Smooth muscle cell (in vitro differentiated cells): ENCODE data around the gene CCNT1. TPM values are rescaled to one million over a fixed set of nuclear protein-coding genes. Genes with fewer than 3 reads are reported as not detected.

Experiments used
- DNase-seq: peaks from one replicate; lab custom pipeline; 2025; ENCODE audit not compliant: unreplicated experiment; lab: John Stamatoyannopoulos, UW
- H2AFZ ChIP-seq: fragments of 200-600 bp; sonication (generic); 2 replicates; pipeline ENCODE4 v1.6.0; 2016; ENCODE audit warnings: antibody characterized with exemption, low read depth, mild to moderate bottlenecking
- H3F3A ChIP-seq: fragments of 200-600 bp; sonication (generic); 2 replicates; pipeline ENCODE4 v1.6.0; 2017; ENCODE audit warnings: antibody characterized with exemption, low read depth
- H3K27ac ChIP-seq: fragments of 200-600 bp; sonication (generic); 2 replicates; pipeline ENCODE4 v1.5.1; 2016; ENCODE audit warnings: low read depth, mild to moderate bottlenecking
- H3K27me3 ChIP-seq: fragments of 200-600 bp; sonication (generic); 2 replicates; pipeline ENCODE4 v1.6.1; 2016; ENCODE audit warnings: low read depth, mild to moderate bottlenecking
- H3K36me3 ChIP-seq: fragments of 200-600 bp; sonication (generic); 2 replicates; pipeline ENCODE4 v1.5.1; 2016; ENCODE audit warnings: low read depth
- H3K4me1 ChIP-seq: fragments of 200-600 bp; sonication (generic); 2 replicates; pipeline ENCODE4 v1.5.1; 2016; ENCODE audit warnings: low read depth
- H3K4me2 ChIP-seq: fragments of 200-600 bp; sonication (generic); 2 replicates; pipeline ENCODE4 v1.6.0; 2016; ENCODE audit warnings: mild to moderate bottlenecking
- H3K4me3 ChIP-seq: fragments of 200-600 bp; sonication (generic); 2 replicates; pipeline ENCODE4 v1.5.1; 2016; ENCODE audit warnings: mild to moderate bottlenecking
- H3K79me2 ChIP-seq: fragments of 200-600 bp; sonication (generic); 2 replicates; pipeline ENCODE4 v1.6.0; 2016; ENCODE audit warnings: low read depth, mild to moderate bottlenecking
- H3K9ac ChIP-seq: fragments of 200-600 bp; sonication (generic); 2 replicates; pipeline ENCODE4 v1.6.0; 2016; ENCODE audit warnings: low read depth
- H3K9me3 ChIP-seq: fragments of 200-600 bp; sonication (generic); replicated peaks from 2 replicates; pipeline ENCODE4 v1.5.1; 2016; ENCODE audit warnings: low read depth
- H4K20me1 ChIP-seq: fragments of 200-600 bp; sonication (generic); 2 replicates; pipeline ENCODE4 v1.6.0; 2016; ENCODE audit warnings: low read depth
- WGBS: methylation state at CpG from one replicate; pipeline ENCODE4 v1.1.7; 2016; ENCODE audit warnings: low lambda C conversion rate; 5-methylcytosine and 5-hydroxymethylcytosine counted together
- polyA plus RNA-seq: library from polyadenylated mRNA; unstranded; fragments of >200 nt; fragmentation: Nextera tagmentation; extraction: Ambion mirVana; gene quantifications from 2 replicates; pipeline ENCODE4 v1.2.1, GENCODE V29; 2016
- total RNA-seq: library from RNA; depleted of rRNA; stranded (reverse); fragments of >200 nt; gene quantifications from 2 replicates; pipeline ENCODE4 v1.2.3, GENCODE V29; 2014
- TF ChIP-seq, protein P1 (sequence below): fragments of 200-600 bp; sonication (generic); IDR thresholded peaks from 2 replicates; pipeline ENCODE4 v1.5.1; 2017; ENCODE audit warnings: borderline replicate concordance, mild to moderate bottlenecking, antibody characterized with exemption; ENCODE audit not compliant: insufficient read depth, poor library complexity, severe bottlenecking

Gene CCNT1
- total and polyA plus RNA-seq, 2 experiments from 2014 or later: 8.6 to 38.4 TPM

GRCh38 chr12:48758737-48759136, 42.2 kb upstream of the CCNT1 start:
- no peak for DNase-seq
- H3K4me1 ChIP-seq: no peaks in the 10 kb centered on the region
- TF ChIP-seq, protein P1, sequence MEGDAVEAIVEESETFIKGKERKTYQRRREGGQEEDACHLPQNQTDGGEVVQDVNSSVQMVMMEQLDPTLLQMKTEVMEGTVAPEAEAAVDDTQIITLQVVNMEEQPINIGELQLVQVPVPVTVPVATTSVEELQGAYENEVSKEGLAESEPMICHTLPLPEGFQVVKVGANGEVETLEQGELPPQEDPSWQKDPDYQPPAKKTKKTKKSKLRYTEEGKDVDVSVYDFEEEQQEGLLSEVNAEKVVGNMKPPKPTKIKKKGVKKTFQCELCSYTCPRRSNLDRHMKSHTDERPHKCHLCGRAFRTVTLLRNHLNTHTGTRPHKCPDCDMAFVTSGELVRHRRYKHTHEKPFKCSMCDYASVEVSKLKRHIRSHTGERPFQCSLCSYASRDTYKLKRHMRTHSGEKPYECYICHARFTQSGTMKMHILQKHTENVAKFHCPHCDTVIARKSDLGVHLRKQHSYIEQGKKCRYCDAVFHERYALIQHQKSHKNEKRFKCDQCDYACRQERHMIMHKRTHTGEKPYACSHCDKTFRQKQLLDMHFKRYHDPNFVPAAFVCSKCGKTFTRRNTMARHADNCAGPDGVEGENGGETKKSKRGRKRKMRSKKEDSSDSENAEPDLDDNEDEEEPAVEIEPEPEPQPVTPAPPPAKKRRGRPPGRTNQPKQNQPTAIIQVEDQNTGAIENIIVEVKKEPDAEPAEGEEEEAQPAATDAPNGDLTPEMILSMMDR: no peak

DNA sequence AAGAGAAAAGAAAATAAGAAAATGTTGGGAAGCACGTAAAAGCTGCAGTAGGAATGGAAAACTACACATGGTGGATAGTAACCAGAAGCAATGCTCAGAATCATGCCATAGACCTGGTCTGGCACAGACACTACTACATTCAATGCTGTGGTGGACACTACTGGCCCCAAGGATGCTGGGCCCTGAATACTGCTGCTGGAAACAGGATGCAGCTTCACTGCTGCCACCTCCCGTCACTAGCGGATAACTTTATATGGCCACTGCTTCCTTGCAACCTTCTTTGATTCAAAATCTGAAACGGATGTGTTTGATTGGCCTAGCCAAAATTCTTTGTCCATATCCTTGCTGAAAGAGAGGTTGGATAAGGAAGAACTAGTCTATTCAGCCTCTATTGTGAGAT, 41.7 kb upstream of the CCNT1 start:
- H3F3A ChIP-seq: no peaks in the 10 kb centered on the region
- TF ChIP-seq, protein P1: no peak
- no peaks in the 10 kb centered on the region for H3K9me3 ChIP-seq
- no peaks in the 10 kb centered on the region for H4K20me1 ChIP-seq
- H3K27me3 ChIP-seq: no peaks in the 10 kb centered on the region
- H3K4me1 ChIP-seq: no peaks in the 10 kb centered on the region
- H3K4me2 ChIP-seq: no peak overlapping the region
- no peak overlapping the region for H2AFZ ChIP-seq
- no peak overlapping the region for H3K4me3 ChIP-seq
- no peaks in the 10 kb centered on the region for H3K36me3 ChIP-seq
- no peak for DNase-seq
- H3K9ac ChIP-seq: no peak overlapping the region
- no peaks in the 10 kb centered on the region for H3K79me2 ChIP-seq
- 74% methylated on average over 4 of the region's 4 CpGs for WGBS
- H3K27ac ChIP-seq: no peak overlapping the region

More at GRCh38 chr12:48758737-48759136, 42.2 kb upstream of the CCNT1 start:
- no peaks in the 10 kb centered on the region for H3K9me3 ChIP-seq
- no peak overlapping the region for H3K27ac ChIP-seq
- H3K4me3 ChIP-seq: no peak overlapping the region
- no peak overlapping the region for H3K9ac ChIP-seq
- no peaks in the 10 kb centered on the region for H3K79me2 ChIP-seq
- no peak overlapping the region for H3K4me2 ChIP-seq
- H3F3A ChIP-seq: no peaks in the 10 kb centered on the region
- H3K27me3 ChIP-seq: no peaks in the 10 kb centered on the region
- no peaks in the 10 kb centered on the region for H4K20me1 ChIP-seq
- H2AFZ ChIP-seq: no peak overlapping the region
- no peaks in the 10 kb centered on the region for H3K36me3 ChIP-seq

GRCh38 chr12:48750769-48751356, 34.4 kb upstream of the CCNT1 start:
- no peak for DNase-seq
- H3F3A ChIP-seq: no peaks in the 10 kb centered on the region
- H3K27me3 ChIP-seq: no peaks in the 10 kb centered on the region
- no peak overlapping the region for H3K4me3 ChIP-seq
- H3K79me2 ChIP-seq: no peaks in the 10 kb centered on the region
- H3K9me3 ChIP-seq: no peaks in the 10 kb centered on the region
- no peak overlapping the region for H3K27ac ChIP-seq
- H3K9ac ChIP-seq: no peak overlapping the region
- H2AFZ ChIP-seq: no peak overlapping the region
- H4K20me1 ChIP-seq: no peaks in the 10 kb centered on the region
- no peaks in the 10 kb centered on the region for H3K36me3 ChIP-seq
- H3K4me1 ChIP-seq: no peaks in the 10 kb centered on the region
- WGBS: 61% methylated on average over 2 of the region's 2 CpGs
- TF ChIP-seq, protein P1: no peak
- H3K4me2 ChIP-seq: no peak overlapping the region

GRCh38 chr12:48750215-48750614, 33.7 kb upstream of the CCNT1 start:
- no peak overlapping the region for H3K27ac ChIP-seq
- H3K4me2 ChIP-seq: no peak overlapping the region
- no peak overlapping the region for H3K9ac ChIP-seq
- H2AFZ ChIP-seq: no peak overlapping the region
- no peaks in the 10 kb centered on the region for H3F3A ChIP-seq
- no peaks in the 10 kb centered on the region for H3K4me1 ChIP-seq
- no peak for DNase-seq
- H3K9me3 ChIP-seq: no peaks in the 10 kb centered on the region
- no peaks in the 10 kb centered on the region for H4K20me1 ChIP-seq
- TF ChIP-seq, protein P1: no peak
- no peaks in the 10 kb centered on the region for H3K36me3 ChIP-seq
- no peaks in the 10 kb centered on the region for H3K27me3 ChIP-seq
- H3K79me2 ChIP-seq: no peaks in the 10 kb centered on the region
- WGBS: 100% methylated on average over 1 of the region's 1 CpG
- H3K4me3 ChIP-seq: no peak overlapping the region
